Endothelial cell of hepatic sinusoid (primary cell): Measurements from ENCODE around the gene PARM1.

Experiments
- in situ Hi-C: cut with HindIII; loops from 2 replicates; pipeline ENCODE4 v1.10.0; 2017; ENCODE audit warnings: low sequenced_read_pairs

The PARM1 gene, protein sequence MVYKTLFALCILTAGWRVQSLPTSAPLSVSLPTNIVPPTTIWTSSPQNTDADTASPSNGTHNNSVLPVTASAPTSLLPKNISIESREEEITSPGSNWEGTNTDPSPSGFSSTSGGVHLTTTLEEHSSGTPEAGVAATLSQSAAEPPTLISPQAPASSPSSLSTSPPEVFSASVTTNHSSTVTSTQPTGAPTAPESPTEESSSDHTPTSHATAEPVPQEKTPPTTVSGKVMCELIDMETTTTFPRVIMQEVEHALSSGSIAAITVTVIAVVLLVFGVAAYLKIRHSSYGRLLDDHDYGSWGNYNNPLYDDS

DNA sequence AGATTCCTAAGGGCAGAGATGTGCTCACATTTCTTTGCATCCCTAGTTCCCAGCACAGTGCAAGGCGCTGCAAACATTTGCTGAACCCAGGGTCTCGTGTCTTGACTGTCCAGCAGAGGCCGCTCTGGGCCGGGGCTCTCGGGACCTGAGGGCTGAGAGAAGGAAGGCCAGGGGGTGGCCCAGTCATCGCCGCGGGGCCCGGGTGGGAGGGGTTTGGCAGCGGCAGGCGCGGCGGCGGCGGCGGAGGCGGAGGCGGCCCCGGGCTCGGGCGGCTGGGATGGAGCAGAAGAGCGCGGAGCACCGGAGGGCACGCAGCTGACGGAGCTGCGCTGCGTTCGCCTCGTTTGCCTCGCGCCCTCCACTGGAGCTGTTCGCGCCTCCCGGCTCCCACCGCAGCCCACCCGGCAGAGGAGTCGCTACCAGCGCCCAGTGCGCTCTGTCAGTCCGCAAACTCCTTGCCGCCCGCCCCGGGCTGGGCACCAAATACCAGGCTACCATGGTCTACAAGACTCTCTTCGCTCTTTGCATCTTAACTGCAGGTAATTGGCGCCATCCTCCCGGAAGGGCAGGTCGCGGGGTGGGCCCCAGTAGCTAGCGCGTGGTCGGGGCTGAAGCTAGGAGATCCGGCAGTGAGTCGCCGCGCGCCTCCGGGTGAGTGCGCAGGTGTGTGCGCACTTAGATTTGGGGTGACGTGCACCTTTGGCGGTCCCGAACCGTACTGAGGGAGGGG is at the start of gene PARM1:
Gene PARM1 (plus strand): TSS at position 285 of the 730 bp plus-strand sequence. CDS start 212 bp downstream, at position 497.
- in situ Hi-C loops = no loop called here

DNA sequence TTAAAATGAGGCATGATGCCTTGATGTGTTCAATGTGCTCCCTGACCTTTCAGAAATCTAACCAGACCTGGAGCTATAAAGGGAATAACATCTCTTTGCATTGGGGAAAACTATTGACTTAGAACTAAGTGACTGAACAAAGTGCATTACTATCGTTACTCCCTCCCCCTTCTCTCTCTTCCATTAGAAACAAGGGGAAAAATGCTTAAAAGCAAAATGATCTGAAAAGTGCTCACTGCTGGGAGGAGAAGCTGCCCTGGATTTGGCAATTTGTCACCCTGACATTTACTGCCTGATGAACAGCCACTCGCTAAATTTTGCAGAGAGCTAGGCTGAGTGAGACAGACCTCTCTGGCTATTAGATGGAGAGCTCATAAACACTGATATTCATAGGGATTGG is 48.6 kb upstream of the PARM1 start:
- in situ Hi-C loops = no loop called here

- in situ Hi-C loops = no loop called here
Observed at GRCh38 chr4:74886484-74886883, 46.4 kb upstream of the PARM1 start.

- in situ Hi-C loops = no loop called here
Observed at GRCh38 chr4:74890341-74890740, 42.6 kb upstream of the PARM1 start.

DNA sequence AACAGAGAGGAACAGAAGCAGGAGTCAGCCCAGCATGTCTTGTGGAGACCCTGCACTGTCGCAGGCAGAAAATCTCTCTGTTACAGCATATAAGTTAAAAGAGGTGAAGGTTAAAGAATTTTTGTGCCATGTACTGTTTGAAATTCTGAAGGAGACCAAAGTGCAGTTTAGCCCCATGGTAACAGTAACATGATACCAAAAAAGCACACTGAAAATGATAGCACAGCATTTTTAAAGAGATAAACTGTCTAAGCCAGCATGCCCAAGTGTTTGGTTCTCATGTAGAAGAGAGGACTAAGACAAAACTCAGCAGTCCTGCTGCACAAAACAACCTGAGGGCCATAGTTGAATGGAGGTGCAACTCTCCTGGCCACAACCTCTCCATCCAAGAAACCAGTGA is 41.9 kb upstream of the PARM1 start:
- in situ Hi-C loops = no loop called here

DNA sequence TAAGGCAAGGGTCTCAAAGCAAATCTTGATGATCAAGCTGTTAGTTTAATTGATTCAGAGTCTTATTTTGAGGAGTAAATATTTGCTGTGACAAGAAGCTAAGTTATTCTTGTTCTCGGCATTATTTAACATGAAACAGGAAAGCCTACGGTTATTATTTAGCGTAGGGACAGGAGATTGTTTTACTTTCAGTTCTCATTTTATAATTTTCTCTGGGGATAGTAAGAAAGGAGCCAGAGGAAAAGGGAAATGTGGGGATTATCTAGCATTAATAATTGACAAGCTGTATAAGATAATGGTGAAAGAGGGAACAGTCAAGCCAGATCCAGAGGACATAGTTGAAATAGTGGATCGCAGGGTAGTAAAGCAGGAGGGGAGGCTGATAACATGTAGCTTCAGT is 39.7 kb upstream of the PARM1 start:
- in situ Hi-C loops = no loop called here

- in situ Hi-C loops = no loop called here
Observed at GRCh38 chr4:74896595-74896994, 36.3 kb upstream of the PARM1 start.

DNA sequence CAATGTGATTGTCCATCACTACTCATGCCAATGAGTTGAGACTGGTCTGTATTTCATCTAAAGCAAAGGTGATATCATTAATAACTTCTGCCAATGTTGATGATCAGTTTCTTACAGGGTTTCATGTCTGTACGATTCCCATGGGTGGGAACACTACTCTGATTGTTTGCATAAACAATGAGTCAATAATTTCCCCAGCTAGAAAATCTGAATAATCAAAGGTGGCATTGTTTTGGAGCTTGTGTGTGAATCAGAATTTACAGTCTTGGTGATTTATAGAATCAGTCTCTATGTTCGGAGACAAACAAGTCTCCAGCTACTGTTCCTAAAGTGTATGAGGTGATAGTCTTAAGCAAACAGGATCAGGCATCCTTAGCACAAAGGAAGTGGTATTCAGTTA is 35.5 kb upstream of the PARM1 start:
- in situ Hi-C loops = no loop called here

DNA sequence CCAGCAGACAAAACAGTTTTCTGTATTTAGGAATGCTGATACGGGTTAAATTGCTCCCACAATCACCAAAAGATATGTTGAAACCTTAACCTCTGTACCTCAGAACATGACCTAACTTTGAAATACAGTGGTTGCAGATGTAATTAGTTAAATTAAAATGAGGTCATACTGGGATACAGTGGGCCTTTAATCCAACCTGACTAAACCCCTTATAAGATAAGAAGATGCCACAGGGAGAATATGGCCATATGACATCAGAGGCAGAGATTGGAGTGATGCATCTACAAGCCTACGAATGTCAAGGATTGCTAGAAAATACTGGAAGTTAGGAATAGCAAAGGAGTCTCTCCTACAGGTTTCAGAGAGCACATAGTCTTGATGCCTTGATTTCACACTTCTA is 32.1 kb upstream of the PARM1 start:
- in situ Hi-C loops = no loop called here

- in situ Hi-C loops = no loop called here
Observed at GRCh38 chr4:74904509-74905065, 28.3 kb upstream of the PARM1 start.

DNA sequence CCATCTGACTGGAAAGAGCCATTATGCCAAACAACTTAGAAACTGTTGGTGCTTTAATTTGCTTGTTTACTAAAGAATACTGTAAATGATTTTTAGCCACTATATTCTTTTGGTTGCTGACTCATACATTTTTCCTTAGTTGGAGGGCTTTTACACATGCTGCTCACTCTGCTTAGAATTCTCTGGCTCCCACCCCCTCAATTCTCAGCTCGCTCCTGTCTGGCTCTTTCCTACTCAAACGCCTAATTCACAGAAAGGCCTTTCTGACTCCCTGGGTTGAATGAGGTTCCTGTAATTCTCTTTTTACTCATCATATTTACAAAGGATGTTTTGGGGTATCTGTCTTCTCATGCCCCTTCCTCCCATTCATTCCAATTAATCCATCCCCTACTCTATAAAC is 26.1 kb upstream of the PARM1 start:
- in situ Hi-C loops = no loop called here

- in situ Hi-C loops = no loop called here
Observed at GRCh38 chr4:74919783-74920182, 13.1 kb upstream of the PARM1 start.

- in situ Hi-C loops = no loop called here
Observed at GRCh38 chr4:74920704-74921103, 12.2 kb upstream of the PARM1 start.

DNA sequence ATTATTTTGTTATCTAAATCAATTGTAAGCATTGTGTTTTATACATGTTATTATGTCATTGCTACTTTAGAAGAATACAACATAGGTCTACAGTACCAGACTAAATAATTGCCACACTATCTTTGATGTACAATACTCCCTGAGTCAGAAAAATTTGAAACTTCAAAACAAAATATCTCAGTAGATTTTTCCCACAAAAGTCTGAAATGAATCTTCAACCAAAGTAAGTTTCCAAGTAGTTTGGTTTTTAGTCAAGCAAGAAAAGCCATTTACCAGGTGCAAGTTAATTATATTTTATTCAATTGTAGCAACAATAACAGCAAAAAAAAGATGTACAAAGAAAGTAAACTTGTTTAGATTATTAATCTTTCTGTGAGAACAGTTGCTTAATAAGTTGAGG is 11.4 kb upstream of the PARM1 start:
- in situ Hi-C loops = no loop called here

DNA sequence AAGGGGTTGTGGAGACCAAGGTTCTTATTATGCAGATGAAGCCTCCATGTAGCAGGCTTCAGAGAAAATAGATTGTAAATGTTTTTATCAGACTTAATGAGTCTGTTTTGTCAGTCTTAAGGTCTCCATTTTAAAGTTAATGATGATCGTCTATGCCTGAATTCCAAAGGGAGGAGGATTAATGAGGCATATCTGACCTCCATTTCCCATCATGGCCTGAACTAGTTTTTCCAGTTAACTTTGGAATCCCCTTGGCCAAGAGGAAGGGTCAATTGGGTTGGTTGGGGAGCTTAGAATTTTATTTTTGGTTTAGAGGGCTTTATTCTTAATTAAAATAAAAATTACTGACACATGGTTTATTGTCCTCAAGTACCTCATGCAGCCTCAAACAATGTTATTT is 6.9 kb upstream of the PARM1 start:
- in situ Hi-C loops = no loop called here

GRCh38 chr4:74930162-74930561 is 2.8 kb upstream of the PARM1 start:
- in situ Hi-C loops = no loop called here

DNA sequence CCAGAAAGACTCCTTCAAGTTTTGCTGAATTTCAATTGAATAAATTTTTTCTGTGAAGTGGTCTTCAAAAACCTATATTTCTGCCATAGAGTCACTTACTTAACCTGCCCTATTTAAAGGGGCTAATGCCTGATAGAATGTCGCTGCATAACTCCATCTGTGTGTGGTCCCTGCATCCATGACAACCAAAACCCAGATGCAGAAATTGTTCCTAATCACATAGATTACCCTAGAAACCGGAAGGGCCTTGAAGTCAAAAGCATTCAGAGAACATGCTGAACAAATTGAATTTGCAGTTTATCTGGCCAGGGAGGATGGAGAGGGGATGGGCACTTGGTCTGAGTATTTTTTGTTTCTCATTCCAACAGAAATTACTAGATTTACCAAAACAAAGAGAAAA is 1.5 kb upstream of the PARM1 start:
- in situ Hi-C loops = no loop called here

GRCh38 chr4:74932010-74932409 is 906 bp upstream of the PARM1 start:
- in situ Hi-C loops = no loop called here

GRCh38 chr4:74933562-74934015 is 673 bp downstream of the PARM1 start:
- in situ Hi-C loops = no loop called here

- in situ Hi-C loops = no loop called here
Observed at GRCh38 chr4:74934016-74934831, 1.3 kb downstream of the PARM1 start.

DNA sequence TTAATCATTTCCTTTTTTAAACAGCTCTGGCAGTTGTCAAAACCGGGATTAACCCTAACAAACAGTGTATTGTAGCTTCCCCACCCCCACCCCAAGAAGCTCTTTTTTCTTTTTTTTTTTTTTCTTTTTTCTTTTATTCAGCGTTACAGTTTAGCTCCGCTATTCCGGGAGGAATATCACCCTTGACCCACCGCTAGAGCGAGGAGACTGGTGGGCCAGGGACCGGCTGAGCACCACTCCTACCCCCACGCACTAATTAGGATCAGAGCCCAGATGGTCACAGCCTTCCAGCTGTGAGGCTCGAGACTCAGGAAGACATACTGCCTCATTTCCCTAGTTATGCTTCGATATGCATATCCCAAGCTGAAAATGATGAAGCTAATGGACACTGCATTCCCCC is 2.0 kb downstream of the PARM1 start:
- in situ Hi-C loops = no loop called here
